Osteoblast (primary cell): Measurements from ENCODE around the gene OVOL1. TPM values are rescaled to one million over a fixed set of nuclear protein-coding genes. Genes with fewer than 3 reads are reported as not detected.

Experiments used
- DNase-seq: peaks from one replicate; pipeline ENCODE4 v3.0.0; 2011; ENCODE audit warnings: low spot score, mixed read lengths; ENCODE audit not compliant: insufficient read length; ENCODE audit errors: missing footprints
- H2AFZ ChIP-seq: 2 replicates; pipeline ENCODE4 v1.6.0; 2011; ENCODE audit warnings: mild to moderate bottlenecking, low read length
- H3K27ac ChIP-seq: 2 replicates; pipeline ENCODE4 v1.5.1; 2011; ENCODE audit warnings: mild to moderate bottlenecking, low read depth, low read length, moderate library complexity
- H3K27me3 ChIP-seq: 2 replicates; pipeline ENCODE4 v1.6.0; 2012; ENCODE audit warnings: mild to moderate bottlenecking, control low read depth, inconsistent platforms, low read length, moderate library complexity; ENCODE audit not compliant: insufficient read depth
- H3K36me3 ChIP-seq: 2 replicates; pipeline ENCODE4 v1.5.1; 2011; ENCODE audit warnings: mild to moderate bottlenecking, low read length, control low read depth, moderate library complexity; ENCODE audit not compliant: insufficient read depth
- H3K4me1 ChIP-seq: 2 replicates; pipeline ENCODE4 v1.5.1; 2011; ENCODE audit warnings: mild to moderate bottlenecking, low read length, control low read depth, moderate library complexity; ENCODE audit not compliant: insufficient read depth
- H3K4me2 ChIP-seq: 2 replicates; pipeline ENCODE4 v1.6.0; 2011; ENCODE audit warnings: mild to moderate bottlenecking, low read length; ENCODE audit not compliant: insufficient read depth
- H3K4me3 ChIP-seq: fragments of 200-600 bp; sonication (generic); 3 replicates; pipeline ENCODE4 v1.5.1; 2012; ENCODE audit warnings: mild to moderate bottlenecking, low read length, inconsistent platforms; ENCODE audit not compliant: insufficient read depth
- H3K79me2 ChIP-seq: 2 replicates; pipeline ENCODE4 v1.6.0; 2012; ENCODE audit warnings: mild to moderate bottlenecking, low read length, control low read depth, inconsistent platforms; ENCODE audit not compliant: insufficient read depth
- H3K9me3 ChIP-seq: 2 replicates; pipeline ENCODE4 v1.5.1; 2011; ENCODE audit warnings: low read depth, low read length, control low read depth
- H4K20me1 ChIP-seq: 2 replicates; pipeline ENCODE4 v1.6.0; 2012; ENCODE audit warnings: mild to moderate bottlenecking, low read length, control low read depth; ENCODE audit not compliant: insufficient read depth
- CTCF ChIP-seq: IDR thresholded peaks from 2 replicates; pipeline ENCODE4 v1.5.1; 2011; ENCODE audit warnings: mild to moderate bottlenecking, low read depth, low read length, moderate library complexity; ENCODE audit errors: extremely low read depth
- total RNA-seq: library from RNA; depleted of rRNA; stranded (reverse); fragments of >200 nt; gene quantifications from 2 replicates; pipeline ENCODE4 v1.2.3, GENCODE V29; 2012

The OVOL1 gene
- total RNA-seq: not detected in 2 replicates

- TF ChIP-seq CTCF: no peak
- H3K27me3 ChIP-seq: peaks cover 42% of the 10 kb centered on the region
Measured at GRCh38 chr11:65786786-65787636, at the start of gene OVOL1. TSS of gene OVOL1 (plus strand) at chr11:65787063. CDS start at chr11:65787374, 311 bp downstream.

GRCh38 chr11:65739022-65739421 lies 47.8 kb upstream of the OVOL1 start:
- no peak overlapping the region for H3K4me3 ChIP-seq
- H3K36me3 ChIP-seq: no peaks in the 10 kb centered on the region
- no peak for TF ChIP-seq CTCF
- H2AFZ ChIP-seq: no peak overlapping the region
- no peak overlapping the region for H3K4me2 ChIP-seq
- no peak for DNase-seq
- peaks cover 11% of the 10 kb centered on the region for H3K27me3 ChIP-seq
- no peaks in the 10 kb centered on the region for H4K20me1 ChIP-seq
- no peaks in the 10 kb centered on the region for H3K9me3 ChIP-seq
- no peaks in the 10 kb centered on the region for H3K79me2 ChIP-seq
- H3K27ac ChIP-seq: no peak overlapping the region
- H3K4me1 ChIP-seq: no peaks in the 10 kb centered on the region

More at GRCh38 chr11:65786786-65787636, at the start of gene OVOL1:
- Histone ChIP-seq H3K36me3 (no peaks in the 10 kb centered on the region), H4K20me1 (no peaks in the 10 kb centered on the region), H3K4me1 (peaks cover 2% of the 10 kb centered on the region), H3K79me2 (no peaks in the 10 kb centered on the region), H2AFZ (no peak within 1 kb of the TSS), H3K4me2 (no peak within 1 kb of the TSS), H3K27ac (no peak within 1 kb of the TSS), H3K9me3 (no peaks in the 10 kb centered on the region), H3K4me3 (no peak within 1 kb of the TSS)
- peak; percentile 84 for DNase-seq

- no peak for TF ChIP-seq CTCF
- Histone ChIP-seq H3K4me3 (no peak overlapping the region), H2AFZ (no peak overlapping the region), H3K27me3 (peaks cover 11% of the 10 kb centered on the region), H3K36me3 (no peaks in the 10 kb centered on the region), H3K4me2 (no peak overlapping the region), H4K20me1 (no peaks in the 10 kb centered on the region), H3K27ac (no peak overlapping the region), H3K4me1 (no peaks in the 10 kb centered on the region), H3K9me3 (no peaks in the 10 kb centered on the region), H3K79me2 (no peaks in the 10 kb centered on the region)
- no peak for DNase-seq
Measured at GRCh38 chr11:65741185-65741584, 45.7 kb upstream of the OVOL1 start.

GRCh38 chr11:65742353-65742752 lies 44.5 kb upstream of the OVOL1 start:
- no peak for DNase-seq
- Histone ChIP-seq H2AFZ (no peak overlapping the region), H3K4me3 (no peak overlapping the region), H3K9me3 (no peaks in the 10 kb centered on the region), H3K4me1 (no peaks in the 10 kb centered on the region), H3K27me3 (peaks cover 4% of the 10 kb centered on the region), H3K4me2 (no peak overlapping the region), H3K36me3 (no peaks in the 10 kb centered on the region), H3K27ac (no peak overlapping the region), H4K20me1 (no peaks in the 10 kb centered on the region), H3K79me2 (no peaks in the 10 kb centered on the region)
- TF ChIP-seq CTCF: no peak
